ENCODE measurements around the gene DUSP7. TPM values are rescaled to one million over a fixed set of nuclear protein-coding genes. Genes with fewer than 3 reads are reported as not detected.

Gene DUSP7
- total RNA-seq, 2 experiments from 2014 or later, result 4.8 to 5.2 TPM

GRCh38 chr3:52012699-52013098, 43.7 kb downstream of the DUSP7 start:
- Histone ChIP-seq H3K4me1 (ENCODE audit: insufficient read depth, low read length) (no peaks in the 10 kb centered on the region), H3K9me3 (ENCODE audit: control insufficient read depth in 1 of 2, insufficient read depth in 1 of 2, low read length in 2 of 2) (no peaks in the 10 kb centered on the region), H3K4me3 (ENCODE audit: low read length) (no peak overlapping the region), H3K27ac (ENCODE audit: low read depth in 1 of 2, low read length in 2 of 2) (no peak overlapping the region), H3K36me3 (ENCODE audit: insufficient read depth, low read length) (no peaks in the 10 kb centered on the region), H3K27me3 (ENCODE audit: control insufficient read depth in 1 of 2, insufficient read depth in 2 of 2, low read length in 2 of 2) (no peaks in the 10 kb centered on the region)
- H3K27ac Mint-ChIP-seq, result no peak overlapping the region
- ATAC-seq (ENCODE audit: poor library complexity), result no peak
- ChIA-PET POLR2A (no interaction called here), CTCF (interaction anchor here (2.3 kb wide), 1 partner anchor 11 kb away, joined by 7 read pairs; no protein-coding TSS in a partner anchor)
- H3K9me3 Mint-ChIP-seq, result no peaks in the 10 kb centered on the region
- TF ChIP-seq, protein P1, sequence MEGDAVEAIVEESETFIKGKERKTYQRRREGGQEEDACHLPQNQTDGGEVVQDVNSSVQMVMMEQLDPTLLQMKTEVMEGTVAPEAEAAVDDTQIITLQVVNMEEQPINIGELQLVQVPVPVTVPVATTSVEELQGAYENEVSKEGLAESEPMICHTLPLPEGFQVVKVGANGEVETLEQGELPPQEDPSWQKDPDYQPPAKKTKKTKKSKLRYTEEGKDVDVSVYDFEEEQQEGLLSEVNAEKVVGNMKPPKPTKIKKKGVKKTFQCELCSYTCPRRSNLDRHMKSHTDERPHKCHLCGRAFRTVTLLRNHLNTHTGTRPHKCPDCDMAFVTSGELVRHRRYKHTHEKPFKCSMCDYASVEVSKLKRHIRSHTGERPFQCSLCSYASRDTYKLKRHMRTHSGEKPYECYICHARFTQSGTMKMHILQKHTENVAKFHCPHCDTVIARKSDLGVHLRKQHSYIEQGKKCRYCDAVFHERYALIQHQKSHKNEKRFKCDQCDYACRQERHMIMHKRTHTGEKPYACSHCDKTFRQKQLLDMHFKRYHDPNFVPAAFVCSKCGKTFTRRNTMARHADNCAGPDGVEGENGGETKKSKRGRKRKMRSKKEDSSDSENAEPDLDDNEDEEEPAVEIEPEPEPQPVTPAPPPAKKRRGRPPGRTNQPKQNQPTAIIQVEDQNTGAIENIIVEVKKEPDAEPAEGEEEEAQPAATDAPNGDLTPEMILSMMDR (IDR thresholded peaks at IDR 0.05), result no peak
- H3K4me1 Mint-ChIP-seq (ENCODE audit: low read depth), result no peaks in the 10 kb centered on the region
- no peak overlapping the region for H3K4me3 Mint-ChIP-seq
- no peaks in the 10 kb centered on the region for H3K36me3 Mint-ChIP-seq (ENCODE audit: low read depth)
- intact Hi-C loops (cut with DNase I, micrococcal nuclease), result no loop called here
- H3K27me3 Mint-ChIP-seq, result no peaks in the 10 kb centered on the region
- DNase-seq, result no peak

GRCh38 chr3:52010431-52010830, 45.9 kb downstream of the DUSP7 start:
- H3K4me3 ChIP-seq (ENCODE audit: low read length), result no peak overlapping the region
- H3K4me3 Mint-ChIP-seq, result no peak overlapping the region
- H3K9me3 Mint-ChIP-seq, result no peaks in the 10 kb centered on the region
- H3K4me1 ChIP-seq (ENCODE audit: insufficient read depth, low read length), result peaks cover 13% of the 10 kb centered on the region
- no peak overlapping the region for H3K27ac ChIP-seq (ENCODE audit: low read depth in 1 of 2, low read length in 2 of 2)
- peaks cover 9% of the 10 kb centered on the region for H3K4me1 Mint-ChIP-seq (ENCODE audit: low read depth)
- ATAC-seq (ENCODE audit: poor library complexity), result no peak
- no peaks in the 10 kb centered on the region for H3K36me3 ChIP-seq (ENCODE audit: insufficient read depth, low read length)
- no peak overlapping the region for H3K27ac Mint-ChIP-seq
- TF ChIP-seq, protein P1 (IDR thresholded peaks at IDR 0.05), result no peak
- no peaks in the 10 kb centered on the region for H3K27me3 Mint-ChIP-seq
- ChIA-PET POLR2A (no interaction called here), CTCF (interaction anchor here (0.8 kb wide), 1 partner anchor 113 kb away, joined by 3 read pairs; no protein-coding TSS in a partner anchor)
- no peaks in the 10 kb centered on the region for H3K27me3 ChIP-seq (ENCODE audit: control insufficient read depth in 1 of 2, insufficient read depth in 2 of 2, low read length in 2 of 2)
- intact Hi-C loops (cut with DNase I, micrococcal nuclease), result no loop called here
- no peaks in the 10 kb centered on the region for H3K36me3 Mint-ChIP-seq (ENCODE audit: low read depth)
- no peaks in the 10 kb centered on the region for H3K9me3 ChIP-seq (ENCODE audit: control insufficient read depth in 1 of 2, insufficient read depth in 1 of 2, low read length in 2 of 2)
- DNase-seq, result no peak

GRCh38 chr3:52007291-52007690, 49.1 kb downstream of the DUSP7 start:
- Histone ChIP-seq H3K9me3 (ENCODE audit: control insufficient read depth in 1 of 2, insufficient read depth in 1 of 2, low read length in 2 of 2) (no peaks in the 10 kb centered on the region), H3K4me3 (ENCODE audit: low read length) (no peak overlapping the region), H3K27me3 (ENCODE audit: control insufficient read depth in 1 of 2, insufficient read depth in 2 of 2, low read length in 2 of 2) (no peaks in the 10 kb centered on the region), H3K4me1 (ENCODE audit: insufficient read depth, low read length) (peaks cover 15% of the 10 kb centered on the region), H3K27ac (ENCODE audit: low read depth in 1 of 2, low read length in 2 of 2) (no peak overlapping the region), H3K36me3 (ENCODE audit: insufficient read depth, low read length) (no peaks in the 10 kb centered on the region)
- TF ChIP-seq, protein P1 (IDR thresholded peaks at IDR 0.05), result no peak
- Mint-ChIP-seq H3K4me1 (ENCODE audit: low read depth) (peaks cover 10% of the 10 kb centered on the region), H3K27me3 (no peaks in the 10 kb centered on the region), H3K36me3 (ENCODE audit: low read depth) (no peaks in the 10 kb centered on the region), H3K27ac (no peak overlapping the region), H3K4me3 (no peak overlapping the region), H3K9me3 (no peaks in the 10 kb centered on the region)
- intact Hi-C loops (cut with DNase I, micrococcal nuclease), result no loop called here
- POLR2A ChIA-PET, result no interaction called here
- ATAC-seq (ENCODE audit: poor library complexity) (no peak), DNase-seq (no peak)
- CTCF ChIA-PET, result interaction anchor here (0.6 kb wide), 1 partner anchor 179 kb away, joined by 3 read pairs; no protein-coding TSS in a partner anchor
